ENCODE data around the gene GAA.

- TF ChIP-seq GATA2 (IDR thresholded peaks at IDR 0.05; ENCODE audit: low read depth, low read length), result no peak
- no peak for TF ChIP-seq GATA3 (IDR thresholded peaks at IDR 0.05; ENCODE audit: low read depth, low read length)
These were observed 32.2 kb downstream of the GAA start for GRCh38 chr17:80133626-80133970.

All from SH-SY5Y (cell line).